ENCODE results near the gene RNF130.

Gene RNF130

DNA sequence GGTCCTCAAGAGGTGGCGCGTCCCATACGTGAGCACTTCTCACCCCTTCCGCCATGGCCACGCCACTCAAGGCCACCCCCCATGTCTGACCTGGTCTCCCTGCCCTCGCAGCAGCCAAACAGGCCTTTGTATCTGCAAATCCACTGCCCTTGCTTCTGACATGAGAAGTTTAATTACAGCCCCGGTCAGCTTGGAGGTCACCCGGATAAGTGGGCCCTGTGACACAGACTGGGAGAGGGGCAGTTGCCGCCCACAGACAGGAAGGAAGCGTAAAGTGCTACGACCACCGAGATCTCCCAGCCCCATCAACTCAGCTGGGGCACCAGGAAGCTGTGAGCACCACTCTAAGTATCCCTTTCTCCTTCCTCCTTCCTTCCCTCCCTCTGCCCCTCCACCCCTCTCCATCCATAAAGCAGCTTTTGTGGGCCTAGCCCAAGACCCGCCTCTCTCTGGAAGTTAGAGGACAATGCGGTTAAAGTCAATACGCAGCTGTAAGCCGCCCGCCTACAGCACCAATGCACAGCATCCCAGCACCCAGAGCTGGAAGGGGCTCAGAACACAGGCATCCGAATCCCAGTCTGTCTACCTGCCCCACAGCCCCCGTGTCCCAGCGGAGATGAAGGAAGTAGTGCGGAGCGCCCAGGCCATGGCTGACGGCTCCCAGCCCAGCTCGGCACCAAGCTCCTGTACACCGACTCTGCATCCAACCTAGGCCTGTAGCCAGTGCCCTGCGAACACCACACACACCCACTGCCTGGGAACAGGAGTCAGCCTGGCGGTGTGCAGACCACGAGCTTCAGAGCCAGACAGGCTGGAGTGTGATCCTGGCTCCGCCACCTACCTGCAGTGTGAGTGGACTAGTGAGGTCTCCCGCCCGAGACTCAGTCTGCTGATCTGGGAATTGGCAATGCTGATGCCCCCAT lies 44.8 kb upstream of the RNF130 start:
- Histone ChIP-seq H2AFZ (ENCODE audit: low read length) (no peak overlapping the region), H3K4me3 (ENCODE audit: low read depth, low read length, poor library complexity, severe bottlenecking) (no peak overlapping the region), H3K36me3 (ENCODE audit: insufficient read depth, low read length) (no peaks in the 10 kb centered on the region), H3K9me3 (ENCODE audit: low read length) (no peaks in the 10 kb centered on the region), H3K79me2 (ENCODE audit: insufficient read depth, low read length) (no peaks in the 10 kb centered on the region), H3K27me3 (ENCODE audit: insufficient read depth, low read length) (no peaks in the 10 kb centered on the region), H3K9me2 (ENCODE audit: low read depth, low read length) (no peaks in the 10 kb centered on the region), H3K4me1 (ENCODE audit: insufficient read depth, low read length, severe bottlenecking) (no peaks in the 10 kb centered on the region), H3K27ac (ENCODE audit: low read depth, low read length, poor library complexity, severe bottlenecking) (no peak overlapping the region), H3F3A (ENCODE audit: insufficient read depth, low read length) (no peaks in the 10 kb centered on the region), H4K20me1 (ENCODE audit: insufficient read depth, low read length) (no peaks in the 10 kb centered on the region), H3K9ac (ENCODE audit: low read length) (no peak overlapping the region), H3K4me2 (ENCODE audit: low read length) (no peak overlapping the region)
- TF ChIP-seq EZH2 (IDR thresholded peaks at IDR 0.05; ENCODE audit: borderline replicate concordance, low read length), result no peak
- TF ChIP-seq, protein P1, sequence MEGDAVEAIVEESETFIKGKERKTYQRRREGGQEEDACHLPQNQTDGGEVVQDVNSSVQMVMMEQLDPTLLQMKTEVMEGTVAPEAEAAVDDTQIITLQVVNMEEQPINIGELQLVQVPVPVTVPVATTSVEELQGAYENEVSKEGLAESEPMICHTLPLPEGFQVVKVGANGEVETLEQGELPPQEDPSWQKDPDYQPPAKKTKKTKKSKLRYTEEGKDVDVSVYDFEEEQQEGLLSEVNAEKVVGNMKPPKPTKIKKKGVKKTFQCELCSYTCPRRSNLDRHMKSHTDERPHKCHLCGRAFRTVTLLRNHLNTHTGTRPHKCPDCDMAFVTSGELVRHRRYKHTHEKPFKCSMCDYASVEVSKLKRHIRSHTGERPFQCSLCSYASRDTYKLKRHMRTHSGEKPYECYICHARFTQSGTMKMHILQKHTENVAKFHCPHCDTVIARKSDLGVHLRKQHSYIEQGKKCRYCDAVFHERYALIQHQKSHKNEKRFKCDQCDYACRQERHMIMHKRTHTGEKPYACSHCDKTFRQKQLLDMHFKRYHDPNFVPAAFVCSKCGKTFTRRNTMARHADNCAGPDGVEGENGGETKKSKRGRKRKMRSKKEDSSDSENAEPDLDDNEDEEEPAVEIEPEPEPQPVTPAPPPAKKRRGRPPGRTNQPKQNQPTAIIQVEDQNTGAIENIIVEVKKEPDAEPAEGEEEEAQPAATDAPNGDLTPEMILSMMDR (IDR thresholded peaks at IDR 0.05; ENCODE audit: low read length), result no peak

DNA sequence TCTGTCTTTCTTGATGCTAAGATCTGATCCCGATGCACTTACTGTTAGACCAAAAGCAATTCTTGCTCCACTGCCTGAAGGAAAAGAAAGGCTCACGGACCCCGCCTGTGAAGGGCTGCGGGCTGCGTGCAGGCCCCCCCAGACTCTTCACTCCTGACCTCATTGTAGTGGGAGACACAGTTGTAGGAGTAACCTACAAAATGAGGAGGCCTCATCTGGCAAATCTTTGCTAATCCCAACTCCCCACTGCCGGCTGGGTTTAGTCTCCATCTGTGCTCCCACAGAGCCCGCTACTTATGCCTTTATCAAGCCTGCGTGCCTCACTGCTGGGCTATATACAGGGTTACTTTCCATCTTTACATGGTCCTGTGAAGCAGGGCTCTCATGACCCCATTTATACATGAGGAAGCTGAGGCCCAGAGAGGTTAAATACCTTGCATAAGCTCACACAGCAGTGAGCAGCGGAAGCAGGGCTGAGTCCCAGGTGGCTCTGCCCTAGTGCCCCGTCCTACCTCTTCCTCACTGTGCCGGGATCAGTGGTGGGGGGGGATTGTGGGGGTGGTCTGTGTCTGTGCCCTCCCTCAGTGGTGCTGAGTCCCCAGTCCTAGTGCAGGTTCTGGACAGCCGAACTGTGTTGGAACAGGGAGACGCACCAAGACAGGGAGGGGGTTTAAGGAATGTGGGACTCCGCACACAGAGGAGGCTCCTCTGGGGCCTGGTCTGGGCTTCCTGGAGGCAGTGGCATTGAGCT lies 43.9 kb upstream of the RNF130 start:
- Histone ChIP-seq H3K27me3 (ENCODE audit: insufficient read depth, low read length) (no peaks in the 10 kb centered on the region), H3F3A (ENCODE audit: insufficient read depth, low read length) (no peaks in the 10 kb centered on the region), H3K36me3 (ENCODE audit: insufficient read depth, low read length) (no peaks in the 10 kb centered on the region), H3K4me1 (ENCODE audit: insufficient read depth, low read length, severe bottlenecking) (no peaks in the 10 kb centered on the region), H3K4me2 (ENCODE audit: low read length) (no peak overlapping the region), H2AFZ (ENCODE audit: low read length) (no peak overlapping the region), H3K9ac (ENCODE audit: low read length) (no peak overlapping the region), H3K9me3 (ENCODE audit: low read length) (no peaks in the 10 kb centered on the region), H3K79me2 (ENCODE audit: insufficient read depth, low read length) (no peaks in the 10 kb centered on the region), H3K4me3 (ENCODE audit: low read depth, low read length, poor library complexity, severe bottlenecking) (no peak overlapping the region), H3K9me2 (ENCODE audit: low read depth, low read length) (no peaks in the 10 kb centered on the region), H4K20me1 (ENCODE audit: insufficient read depth, low read length) (no peaks in the 10 kb centered on the region), H3K27ac (ENCODE audit: low read depth, low read length, poor library complexity, severe bottlenecking) (no peak overlapping the region)
- TF ChIP-seq, protein P1 (IDR thresholded peaks at IDR 0.05; ENCODE audit: low read length), result no peak
- no peak for TF ChIP-seq EZH2 (IDR thresholded peaks at IDR 0.05; ENCODE audit: borderline replicate concordance, low read length)

DNA sequence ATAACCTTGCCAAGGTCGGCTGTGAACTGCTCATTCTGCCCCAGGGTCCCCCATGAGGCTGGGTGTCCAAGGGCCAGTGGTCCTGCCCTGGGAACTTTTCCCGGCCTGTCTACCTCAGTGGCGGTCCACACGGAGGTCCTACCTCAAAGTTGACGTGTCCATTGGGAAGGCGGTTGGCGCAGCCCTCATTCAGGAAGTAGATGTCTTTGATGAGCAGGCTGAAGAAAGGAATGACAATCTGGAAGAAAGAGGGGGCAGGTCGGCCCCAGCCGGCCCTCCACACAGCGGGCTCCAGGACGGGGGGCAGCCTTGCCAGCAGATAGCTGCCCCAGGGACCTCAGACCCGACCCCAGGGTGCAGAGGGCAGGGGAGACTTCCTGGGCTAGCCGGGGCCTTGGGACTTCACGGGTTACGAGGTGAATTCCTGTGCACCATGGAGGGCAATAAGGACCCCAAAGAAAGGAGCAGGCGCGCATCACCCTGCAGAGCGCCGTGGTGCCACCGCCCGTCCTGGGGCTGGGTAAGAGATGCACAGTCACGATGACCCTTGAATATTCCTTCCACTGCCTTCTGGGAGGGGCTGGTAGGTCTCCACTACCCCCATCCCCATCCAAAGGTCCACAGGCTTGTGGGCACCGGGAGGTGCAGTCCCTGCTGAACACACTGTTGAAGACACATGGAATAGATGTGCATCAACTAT lies 42.9 kb upstream of the RNF130 start:
- no peak for TF ChIP-seq EZH2 (IDR thresholded peaks at IDR 0.05; ENCODE audit: borderline replicate concordance, low read length)
- TF ChIP-seq, protein P1 (IDR thresholded peaks at IDR 0.05; ENCODE audit: low read length), result no peak

More for the DNA sequence above, 42.9 kb upstream of the RNF130 start:
- Histone ChIP-seq H3K4me3 (ENCODE audit: low read depth, low read length, poor library complexity, severe bottlenecking) (no peak overlapping the region), H3K9me2 (ENCODE audit: low read depth, low read length) (no peaks in the 10 kb centered on the region), H3K9ac (ENCODE audit: low read length) (no peak overlapping the region), H4K20me1 (ENCODE audit: insufficient read depth, low read length) (no peaks in the 10 kb centered on the region), H3K4me2 (ENCODE audit: low read length) (no peak overlapping the region), H3K27ac (ENCODE audit: low read depth, low read length, poor library complexity, severe bottlenecking) (no peak overlapping the region), H3K9me3 (ENCODE audit: low read length) (no peaks in the 10 kb centered on the region), H3K36me3 (ENCODE audit: insufficient read depth, low read length) (no peaks in the 10 kb centered on the region), H3F3A (ENCODE audit: insufficient read depth, low read length) (no peaks in the 10 kb centered on the region), H3K79me2 (ENCODE audit: insufficient read depth, low read length) (no peaks in the 10 kb centered on the region), H3K27me3 (ENCODE audit: insufficient read depth, low read length) (no peaks in the 10 kb centered on the region), H2AFZ (ENCODE audit: low read length) (no peak overlapping the region), H3K4me1 (ENCODE audit: insufficient read depth, low read length, severe bottlenecking) (no peaks in the 10 kb centered on the region)

All from OCI-LY1 (cell line).